Breast epithelium (tissue), 4 donors: ENCODE data around the gene TP63. TPM values are rescaled to one million over a fixed set of nuclear protein-coding genes. Genes with fewer than 3 reads are reported as not detected.

ENCODE experiments used
- DNase-seq, 2 donors: peaks; one replicate each; pipeline ENCODE4 v3.0.0-alpha.2; 2019; ENCODE audit warnings: low spot score in 2 of 2
- H3K27ac ChIP-seq, 2 donors: fragments of 200-600 bp; sonication (generic) in 1 of 2; one replicate each; pipeline ENCODE4 v1.5.1; 2016 to 2019; ENCODE audit warnings: mild to moderate bottlenecking in 1 of 2
- H3K27me3 ChIP-seq, 2 donors: fragments of 200-600 bp; sonication (generic) in 1 of 2; one replicate each; pipeline versions ENCODE4 v1.5.1 to v1.6.0; 2017 to 2019; ENCODE audit warnings: control low read depth in 1 of 2, mild to moderate bottlenecking in 1 of 2
- H3K36me3 ChIP-seq: fragments of 200-600 bp; one replicate; pipeline ENCODE4 v1.5.1; 2019
- H3K4me1 ChIP-seq, 2 donors: fragments of 200-600 bp; sonication (generic); one replicate each; pipeline ENCODE4 v1.5.1; 2016 to 2019; ENCODE audit warnings: control low read depth in 1 of 2
- H3K4me3 ChIP-seq, 3 donors: fragments of 200-600 bp; sonication (generic); 1 replicate in 2 of 3; 2 replicates in 1 of 3; pipeline ENCODE4 v1.5.1; 2016 to 2019; ENCODE audit warnings: mild to moderate bottlenecking in 3 of 3, moderate library complexity in 2 of 3
- H3K9me3 ChIP-seq, 2 donors: fragments of 200-600 bp; sonication (generic) in 1 of 2; one replicate each; pipeline ENCODE4 v1.5.1; 2016 to 2019; ENCODE audit warnings: control low read depth in 1 of 2
- CTCF ChIP-seq, 3 donors: fragments of 450-650 bp; IDR thresholded peaks; one replicate each; pipeline ENCODE4 v1.5.1; 2016 to 2017; ENCODE audit warnings: antibody characterized with exemption in 3 of 3, mild to moderate bottlenecking in 3 of 3, moderate library complexity in 3 of 3
- POLR2A ChIP-seq: fragments of 450-650 bp; IDR thresholded peaks from one replicate; pipeline ENCODE4 v1.6.1; 2016; ENCODE audit warnings: antibody characterized with exemption, mild to moderate bottlenecking, moderate library complexity
- POLR2AphosphoS5 ChIP-seq, 3 donors: sonication (generic); formaldehyde crosslinking; IDR thresholded peaks; one replicate each; pipeline ENCODE4 v1.6.1; 2017; ENCODE audit warnings: antibody characterized with exemption in 3 of 3
- intact Hi-C: fragments of 100-400 bp; cut with DNase I; formaldehyde crosslinking; loops from one replicate; pipeline ENCODE4 v1.15.1; 2023; ENCODE audit warnings: low total_unique reads
- total RNA-seq, 3 donors: library from RNA; depleted of rRNA; stranded (reverse); fragments of >200 nt; gene quantifications; one replicate each; pipeline ENCODE4 v1.1.0, GENCODE V29; 2016

Gene TP63
- total RNA-seq, 3 donors from 2014 or later, result 0.96 to 47.7 (median 20.0) TPM

GRCh38 chr3:189613122-189613521 is 18.1 kb upstream of the TP63 start:
- H3K27ac ChIP-seq, result no peak overlapping the region
- H3K4me3 ChIP-seq, result no peak overlapping the region
- TF ChIP-seq POLR2AphosphoS5 (IDR thresholded peaks at IDR 0.05), result no peak
- no peak for TF ChIP-seq CTCF (IDR thresholded peaks at IDR 0.05)
- TF ChIP-seq POLR2A, result no peak
- DNase-seq, result no peak
- intact Hi-C loops, result no loop called here
- H3K36me3 ChIP-seq, result no peaks in the 10 kb centered on the region
- H3K27me3 ChIP-seq, result no peaks in the 10 kb centered on the region
- H3K9me3 ChIP-seq, result peaks cover 0 to 12% of the 10 kb centered on the region in 2 donors
- no peaks in the 10 kb centered on the region for H3K4me1 ChIP-seq

DNA sequence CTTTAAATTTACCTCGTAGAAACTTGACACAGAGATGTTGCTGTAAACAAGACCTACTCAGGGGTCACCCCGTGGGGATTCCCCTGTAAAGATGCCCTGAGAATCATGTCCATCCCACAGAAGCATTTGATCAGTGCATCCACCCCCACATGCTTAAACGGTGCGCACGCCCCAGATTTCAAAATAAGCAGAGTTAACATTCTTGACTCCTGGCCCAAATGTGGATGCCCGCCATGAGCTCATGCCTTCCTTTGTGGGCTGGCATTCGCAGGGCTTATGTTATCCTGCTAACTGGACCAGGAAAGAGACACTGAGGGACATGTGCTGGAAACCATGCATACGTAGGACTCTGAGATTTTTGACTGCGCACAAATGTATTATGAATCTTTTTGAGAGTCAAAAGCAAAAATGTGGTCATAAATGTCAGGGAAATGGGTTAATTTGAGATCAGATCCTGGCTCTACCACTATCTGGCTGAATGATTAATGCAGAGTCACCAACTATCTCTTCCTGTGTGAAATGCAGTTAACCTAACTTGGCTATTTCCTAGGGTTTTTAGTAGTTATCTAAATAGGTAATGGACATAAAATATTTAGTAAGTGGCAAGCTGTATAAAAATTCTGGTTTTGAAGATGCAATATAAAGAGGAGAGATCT is 9.1 kb upstream of the TP63 start:
- DNase-seq, result peak in 1 of 2 donors; percentile 45
- Histone ChIP-seq H3K4me1 (no peaks in the 10 kb centered on the region), H3K27me3 (no peaks in the 10 kb centered on the region), H3K9me3 (no peaks in the 10 kb centered on the region), H3K36me3 (no peaks in the 10 kb centered on the region), H3K4me3 (no peak overlapping the region), H3K27ac (no peak overlapping the region)
- no peak for TF ChIP-seq POLR2AphosphoS5 (IDR thresholded peaks at IDR 0.05)
- TF ChIP-seq POLR2A, result no peak
- TF ChIP-seq CTCF (IDR thresholded peaks at IDR 0.05), result no peak
- intact Hi-C loops, result no loop called here

DNA sequence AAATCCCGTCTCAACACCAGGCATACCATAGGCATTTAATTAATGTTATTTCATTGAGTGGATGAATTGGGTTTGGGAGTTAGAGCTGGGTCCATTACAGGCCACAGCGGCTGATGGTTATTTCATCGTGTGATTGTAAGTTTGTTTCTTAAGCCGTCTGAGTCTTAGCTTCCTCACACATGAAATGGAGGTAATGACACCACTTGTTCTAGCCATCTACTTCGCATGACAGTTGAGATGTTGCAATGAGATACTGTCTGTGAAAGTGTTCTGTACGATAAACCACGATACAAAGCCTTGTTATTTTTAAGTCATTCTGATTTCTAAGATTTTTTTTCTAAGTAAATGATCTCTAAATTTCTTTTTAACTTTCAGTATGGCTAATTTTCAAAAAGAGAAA is 8.6 kb upstream of the TP63 start:
- no peaks in the 10 kb centered on the region for H3K4me1 ChIP-seq
- H3K27me3 ChIP-seq, result no peaks in the 10 kb centered on the region
- no peak for DNase-seq
- no peak overlapping the region for H3K27ac ChIP-seq
- TF ChIP-seq CTCF (IDR thresholded peaks at IDR 0.05), result no peak
- no peak for TF ChIP-seq POLR2A
- TF ChIP-seq POLR2AphosphoS5 (IDR thresholded peaks at IDR 0.05), result no peak
- no peaks in the 10 kb centered on the region for H3K36me3 ChIP-seq
- no peak overlapping the region for H3K4me3 ChIP-seq
- no peaks in the 10 kb centered on the region for H3K9me3 ChIP-seq
- intact Hi-C loops, result no loop called here

DNA sequence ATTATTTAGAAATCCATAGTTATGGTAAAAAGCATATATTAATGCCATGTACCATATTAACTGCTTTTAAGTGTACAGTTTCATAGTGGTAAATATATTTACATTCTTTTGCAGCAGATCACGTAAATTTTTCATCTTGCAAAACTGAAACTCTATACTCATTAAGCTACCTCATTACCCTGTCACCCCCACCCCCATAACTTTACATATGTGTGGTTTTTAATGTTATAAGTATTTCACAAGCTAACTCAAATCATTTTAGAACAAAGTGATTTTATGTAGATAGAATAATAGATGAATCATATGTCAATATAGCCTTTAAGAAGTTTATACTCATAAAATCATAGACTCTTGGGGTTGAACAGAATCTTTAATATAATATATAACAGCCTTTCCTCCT is 7.1 kb upstream of the TP63 start:
- Histone ChIP-seq H3K27ac (no peak overlapping the region), H3K36me3 (no peaks in the 10 kb centered on the region), H3K9me3 (no peaks in the 10 kb centered on the region), H3K4me3 (no peak overlapping the region), H3K27me3 (no peaks in the 10 kb centered on the region), H3K4me1 (no peaks in the 10 kb centered on the region)
- no peak for DNase-seq
- intact Hi-C loops, result no loop called here
- TF ChIP-seq CTCF (IDR thresholded peaks at IDR 0.05) (no peak), POLR2AphosphoS5 (IDR thresholded peaks at IDR 0.05) (no peak), POLR2A (no peak)

- Histone ChIP-seq H3K9me3 (no peaks in the 10 kb centered on the region), H3K27ac (no peak overlapping the region), H3K36me3 (no peaks in the 10 kb centered on the region), H3K27me3 (no peaks in the 10 kb centered on the region), H3K4me1 (peaks cover 0 to 6% of the 10 kb centered on the region in 2 donors), H3K4me3 (no peak overlapping the region)
- no peak for DNase-seq
- intact Hi-C loops, result no loop called here
- no peak for TF ChIP-seq POLR2AphosphoS5 (IDR thresholded peaks at IDR 0.05)
Observed at GRCh38 chr3:189625071-189625470, 6.1 kb upstream of the TP63 start.
